NT2/D1 (cell line): ENCODE results near the gene IDS.
"Not testable (repeated sequence)": the region's sequence is repeated elsewhere in the genome, so short reads cannot be mapped to it uniquely, and the experiment has no call there.

ENCODE experiments used
- SUZ12 ChIP-seq: IDR thresholded peaks from 2 replicates; pipeline ENCODE4 v1.6.1; 2011; ENCODE audit not compliant: insufficient read length, insufficient read depth; ENCODE audit errors: extremely low read depth
- YY1 ChIP-seq: IDR thresholded peaks from 2 replicates; pipeline ENCODE4 v1.6.1; 2011; ENCODE audit not compliant: insufficient read length, insufficient read depth
- ZNF274 ChIP-seq: IDR thresholded peaks from 2 replicates; pipeline ENCODE4 v1.6.1; 2011; ENCODE audit warnings: mild to moderate bottlenecking, low read depth, low read length

DNA sequence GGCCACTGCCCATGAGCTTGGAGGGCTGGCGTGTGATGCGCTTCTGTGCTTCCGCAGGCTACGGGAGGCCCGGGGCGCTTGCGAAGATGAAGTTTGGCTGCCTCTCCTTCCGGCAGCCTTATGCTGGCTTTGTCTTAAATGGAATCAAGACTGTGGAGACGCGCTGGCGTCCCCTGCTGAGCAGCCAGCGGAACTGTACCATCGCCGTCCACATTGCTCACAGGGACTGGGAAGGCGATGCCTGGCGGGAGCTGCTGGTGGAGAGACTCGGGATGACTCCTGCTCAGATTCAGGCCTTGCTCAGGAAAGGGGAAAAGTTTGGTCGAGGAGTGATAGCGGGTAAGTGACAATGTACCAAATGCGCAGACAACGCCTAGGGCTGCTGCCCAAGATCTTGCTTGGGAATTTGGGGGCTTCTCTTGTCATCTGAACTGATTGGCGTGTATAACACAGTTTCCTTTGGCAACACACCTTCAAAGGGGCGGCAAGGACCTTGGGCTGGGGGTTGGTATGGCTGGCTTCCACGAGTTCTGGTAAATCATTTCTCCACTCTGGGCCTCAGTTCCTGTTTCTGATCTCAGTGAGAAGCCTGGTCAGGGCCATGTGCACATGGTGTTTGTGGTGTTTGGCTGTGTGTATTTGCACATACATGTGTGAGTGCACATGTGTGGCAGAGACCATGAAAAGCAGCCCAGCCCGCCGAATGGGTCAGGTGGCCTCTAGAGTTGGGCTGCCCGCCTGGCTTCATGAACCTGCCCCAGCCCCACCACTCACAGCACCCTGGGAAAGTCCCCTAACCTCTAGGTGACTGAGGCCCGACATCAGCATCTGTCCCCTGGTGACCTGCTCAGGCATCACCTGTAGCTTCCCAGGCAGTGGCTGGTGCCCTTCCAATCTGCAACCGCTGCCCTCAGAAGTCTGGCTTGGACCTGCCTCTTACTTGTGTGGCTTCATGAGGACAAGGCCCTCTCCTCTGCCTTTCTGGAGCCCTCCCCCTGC is 40.7 kb upstream of the IDS start:
- not testable (repeated sequence) for TF ChIP-seq ZNF274, SUZ12, YY1
